Measurements from ENCODE around the gene SHISAL2B.

GRCh38 chr5:64654561-64654938, 35.8 kb upstream of the SHISAL2B start:
- TF ChIP-seq MAX (IDR thresholded peaks at IDR 0.05; ENCODE audit: low read depth, low read length) (no peak), CTCF (IDR thresholded peaks at IDR 0.05; ENCODE audit: low read depth, low read length) (no peak), POLR2A (IDR thresholded peaks at IDR 0.05; ENCODE audit: extremely low read depth, insufficient read length) (no peak), MYC (IDR thresholded peaks at IDR 0.05; ENCODE audit: low read depth, low read length) (no peak)
